NCI-H446 treated with DMSO at 0.1 percent for 48 hours (cell line): ENCODE data around the gene GPR21.

Experiments used
- DNase-seq: peaks from one replicate; lab custom pipeline; 2025; lab: John Stamatoyannopoulos, UW

The GPR21 gene

GRCh38 chr9:123033864-123034601 is 566 bp downstream of the GPR21 start:
- DNase-seq = no peak

GRCh38 chr9:123034881-123035510 is 1.5 kb downstream of the GPR21 start:
- no peak for DNase-seq

DNA sequence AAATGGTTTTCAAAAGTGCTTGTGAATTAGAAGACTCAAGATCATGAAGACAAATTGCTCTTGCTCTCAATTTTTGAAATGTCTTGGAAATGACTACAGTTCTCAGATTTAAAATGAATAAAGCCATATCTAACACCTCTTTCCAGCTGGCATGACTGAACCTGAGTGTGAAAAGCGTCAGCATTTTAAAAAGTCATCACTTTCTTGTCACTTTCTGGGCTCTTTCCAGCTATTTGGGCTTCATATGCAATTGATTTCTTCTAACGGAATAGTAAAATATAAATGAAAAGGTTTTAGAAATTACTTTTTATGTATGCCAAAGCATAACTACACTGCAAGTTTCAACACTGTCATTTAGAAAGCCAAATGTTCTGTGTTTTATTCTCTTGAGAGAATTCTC is 2.3 kb downstream of the GPR21 start:
- DNase-seq = no peak

DNA sequence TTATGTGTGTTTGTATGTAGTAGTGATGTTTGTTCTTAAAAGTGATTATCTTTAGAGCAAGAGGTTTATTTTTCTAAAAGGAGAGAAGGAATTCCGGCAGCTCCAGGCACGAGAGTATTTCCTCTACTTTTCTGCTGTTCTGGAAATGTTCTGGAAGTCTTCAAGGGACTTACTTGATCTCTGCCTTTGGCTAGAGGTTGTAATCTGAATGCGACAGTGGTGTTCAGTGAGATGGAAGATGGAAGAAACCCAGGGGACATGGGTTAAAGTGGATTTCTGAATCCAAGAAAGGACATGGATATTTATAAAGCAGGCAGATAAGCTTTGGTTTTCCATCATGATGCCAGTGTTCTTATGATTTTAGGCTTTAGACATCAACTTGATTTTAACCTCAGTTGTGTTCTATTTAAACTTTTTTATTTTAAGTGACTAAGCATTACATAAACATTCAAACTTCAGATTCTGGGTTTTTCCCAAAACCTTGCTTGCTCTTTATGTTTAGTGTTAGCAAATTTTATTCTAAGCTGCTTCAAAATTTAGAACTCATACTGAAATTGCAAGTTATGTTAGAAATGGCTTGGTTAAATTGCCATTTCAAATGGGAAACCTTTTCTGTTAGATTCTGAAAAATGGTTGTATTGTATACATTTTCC is 3.6 kb downstream of the GPR21 start:
- DNase-seq = no peak

DNA sequence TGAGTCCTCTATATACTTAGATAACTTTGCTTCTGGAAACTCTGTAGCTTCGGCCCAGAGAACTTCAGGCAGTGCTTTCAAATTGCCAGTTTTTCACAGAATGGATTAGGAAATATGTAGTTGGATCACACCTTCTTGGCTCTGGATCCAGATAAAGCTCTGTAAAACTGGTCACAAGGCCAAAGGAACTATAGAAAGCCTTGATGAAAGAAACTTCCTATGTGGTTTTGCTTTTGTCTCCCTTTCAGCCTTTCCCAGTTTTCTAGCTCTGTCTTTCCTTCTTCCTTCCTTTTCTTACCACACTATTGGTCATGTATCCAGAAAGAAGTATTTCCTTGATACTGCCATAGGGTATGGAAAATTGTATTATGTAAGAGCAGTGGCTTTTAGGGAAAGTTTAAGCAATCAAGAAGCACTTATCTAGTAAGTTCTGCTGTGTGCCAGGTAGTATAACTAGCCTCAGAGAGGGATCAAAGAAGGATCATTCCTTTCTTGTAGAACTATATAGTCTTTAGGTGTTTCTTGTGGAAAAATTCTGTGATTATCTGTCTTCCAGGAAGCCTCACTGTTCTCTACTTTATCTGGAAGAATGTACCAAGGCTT is 6.3 kb downstream of the GPR21 start:
- DNase-seq = no peak

DNA sequence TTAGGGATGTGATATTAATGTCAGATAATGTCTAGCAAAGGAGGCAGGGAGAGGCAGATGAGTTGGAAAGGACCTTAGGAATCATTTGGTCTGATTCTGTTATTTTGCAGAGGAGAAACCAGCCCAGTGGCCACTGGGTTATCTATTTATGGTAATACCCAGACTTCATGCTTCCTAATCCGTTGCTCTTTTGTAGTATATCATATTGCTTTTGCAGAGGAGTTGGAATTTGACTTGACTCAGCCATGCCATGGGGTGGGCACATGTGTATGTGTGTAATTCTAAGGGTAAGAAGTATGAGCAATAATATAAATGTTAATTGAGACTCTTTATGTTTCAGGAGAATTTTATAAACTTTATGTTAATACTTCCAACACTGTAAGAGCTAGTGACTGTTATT is 7.3 kb downstream of the GPR21 start:
- no peak for DNase-seq

DNA sequence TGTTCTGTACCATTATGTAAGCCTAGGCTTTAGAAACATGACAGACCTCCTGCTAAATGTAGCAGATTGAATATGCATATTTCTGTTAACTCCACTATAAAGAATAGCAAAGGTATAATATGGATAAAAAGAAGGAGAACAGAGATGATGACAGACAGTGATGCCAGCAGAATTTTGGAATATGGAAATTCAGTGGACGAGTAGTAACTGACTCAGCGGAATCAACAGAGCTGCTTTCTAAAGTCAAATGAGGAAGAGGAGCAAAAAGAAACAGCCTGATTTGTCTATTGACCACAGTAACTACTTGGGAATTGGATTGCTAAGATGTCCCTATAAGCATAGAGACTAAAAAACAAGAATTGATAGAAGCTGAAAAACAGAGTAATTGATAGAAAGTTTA is 8.0 kb downstream of the GPR21 start:
- no peak for DNase-seq

DNA sequence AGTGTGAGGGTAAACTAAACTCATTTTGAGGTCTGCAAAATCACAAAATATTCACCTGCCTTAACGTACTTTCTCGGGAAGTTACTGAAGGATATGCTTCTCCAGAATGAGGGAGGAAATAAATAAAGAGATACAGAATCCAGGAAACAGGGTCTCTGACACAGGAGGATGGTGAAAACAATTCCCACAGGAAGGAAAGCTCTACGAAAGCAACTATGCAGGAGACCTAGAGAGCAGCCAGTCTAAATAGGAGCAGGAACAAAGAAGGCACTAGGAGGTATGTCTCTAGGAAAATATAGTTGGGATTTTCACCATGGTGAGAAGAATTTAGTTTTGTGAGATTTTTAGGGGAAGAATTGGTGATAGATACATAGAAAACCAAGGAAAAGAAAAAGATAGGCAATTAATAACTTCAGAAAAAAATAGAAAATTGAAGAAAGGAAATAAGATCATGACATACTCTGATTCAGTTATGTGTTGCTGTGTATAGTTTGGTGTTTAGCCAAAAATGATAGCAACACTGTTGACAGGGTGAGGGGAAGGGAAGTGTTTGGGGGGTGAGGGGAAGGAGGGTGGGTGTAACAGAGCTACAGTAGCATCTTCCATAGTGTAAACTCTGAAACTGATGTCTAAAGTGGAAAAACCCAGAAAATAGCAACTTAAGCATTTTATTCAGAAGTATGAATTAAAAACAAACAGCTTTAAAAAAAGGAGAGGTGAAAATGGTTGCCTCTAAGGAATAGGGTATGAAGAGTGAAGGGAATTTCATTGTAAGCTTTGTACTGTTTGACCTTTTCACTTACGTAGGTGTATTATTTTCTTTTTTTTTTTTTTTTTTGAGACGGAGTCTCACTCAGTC is 9.8 kb downstream of the GPR21 start:
- DNase-seq = no peak

DNA sequence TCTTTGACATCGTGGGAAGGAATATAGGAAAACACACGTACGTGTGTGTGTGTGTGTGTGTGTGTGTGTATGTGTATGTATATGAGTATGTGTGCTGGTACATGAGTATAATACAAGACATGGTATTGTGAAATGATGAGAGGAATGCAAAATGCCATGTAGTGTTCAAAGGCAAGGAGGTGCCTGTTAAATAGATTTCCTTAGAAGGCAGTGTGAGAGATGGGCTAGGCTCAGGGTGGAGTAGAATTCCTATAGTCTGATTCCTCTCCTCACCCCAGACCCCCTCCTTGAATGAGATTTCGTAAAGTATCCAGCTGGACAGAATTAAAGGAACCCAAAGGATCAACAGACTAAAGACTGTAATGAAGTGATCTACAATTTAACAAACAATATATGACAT is 11.1 kb downstream of the GPR21 start:
- no peak for DNase-seq

DNA sequence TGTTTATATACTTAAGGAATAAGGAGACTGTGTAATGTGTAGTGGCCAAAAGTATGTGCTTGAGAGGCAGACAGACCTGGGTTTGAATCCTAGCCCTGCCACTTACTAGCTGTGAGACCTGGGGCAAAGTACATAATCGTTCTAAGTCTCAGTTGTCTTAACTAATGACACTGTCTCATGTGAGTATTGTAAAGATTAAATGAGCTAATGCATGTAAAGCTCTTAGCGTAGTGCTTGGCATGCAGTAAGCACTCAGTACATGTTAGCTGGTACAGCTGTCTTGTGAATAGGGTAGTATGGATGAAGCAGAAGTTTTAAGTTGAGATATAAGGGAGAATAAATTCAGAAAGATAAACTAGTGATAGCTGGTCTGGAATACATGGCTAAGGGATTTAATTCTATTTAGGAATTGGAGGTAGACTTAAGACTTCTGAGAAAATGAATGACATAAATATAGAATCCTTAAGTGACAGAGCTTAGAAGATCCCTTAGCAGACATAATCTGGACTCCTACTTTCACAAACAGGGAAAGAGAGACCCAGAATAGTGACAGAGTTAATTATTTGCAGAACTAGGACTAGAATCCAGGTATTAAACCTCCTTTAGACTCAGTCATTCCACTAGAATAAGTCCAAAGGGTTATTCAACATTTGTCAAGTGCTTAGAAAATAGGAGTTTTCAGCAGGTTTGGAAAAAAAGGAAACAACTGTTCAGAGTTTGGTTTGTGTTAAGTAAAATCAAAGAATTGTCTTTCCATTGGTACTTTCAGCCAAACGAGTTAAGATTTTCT is 13.1 kb downstream of the GPR21 start:
- DNase-seq = no peak

DNA sequence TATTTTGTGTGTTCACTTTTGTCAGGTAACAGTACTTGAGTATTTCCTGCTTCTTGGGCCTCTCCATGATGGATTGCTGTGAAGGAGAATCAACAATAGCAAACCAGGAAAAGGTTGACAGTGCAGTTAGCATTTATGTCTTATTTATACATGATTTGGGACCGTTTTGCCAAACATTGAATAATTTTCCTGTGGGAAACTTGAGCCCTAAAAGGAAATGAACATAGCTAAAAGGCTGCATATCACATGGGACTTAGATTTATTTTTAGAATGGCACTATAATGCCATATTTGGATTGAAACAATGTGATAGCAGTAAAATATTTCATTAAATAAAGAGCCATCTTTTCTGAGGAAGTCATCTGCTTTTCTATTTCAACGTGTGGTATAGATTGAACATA is 15.3 kb downstream of the GPR21 start:
- no peak for DNase-seq

GRCh38 chr9:123049589-123050222 is 16.2 kb downstream of the GPR21 start:
- DNase-seq = peak; percentile 70

GRCh38 chr9:123053046-123053445 is 19.6 kb downstream of the GPR21 start:
- DNase-seq = no peak

DNA sequence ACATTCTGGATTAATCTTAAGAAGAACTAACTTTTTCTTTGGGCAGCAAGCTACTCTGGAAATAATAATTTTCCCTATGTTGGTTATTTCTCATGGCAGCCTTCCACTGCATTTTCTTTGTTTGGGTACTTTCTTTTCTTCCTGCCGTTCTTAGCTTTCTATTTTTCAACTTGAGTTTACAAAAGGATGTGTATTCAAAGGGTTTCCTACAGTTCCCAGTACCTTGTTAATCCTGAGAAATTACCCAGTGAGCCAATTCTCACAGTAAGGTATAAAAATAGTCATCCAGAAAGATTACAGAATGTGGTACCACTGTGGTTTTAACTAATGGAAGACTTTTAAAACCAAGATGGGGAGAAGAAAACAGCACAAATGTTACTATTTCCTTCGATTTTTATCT is 20.2 kb downstream of the GPR21 start:
- DNase-seq = no peak

GRCh38 chr9:123058834-123059233 is 25.4 kb downstream of the GPR21 start:
- DNase-seq = no peak

- no peak for DNase-seq
Observed at GRCh38 chr9:123059472-123060220, 26.2 kb downstream of the GPR21 start.

GRCh38 chr9:123061216-123061615 is 27.7 kb downstream of the GPR21 start:
- DNase-seq = no peak

DNA sequence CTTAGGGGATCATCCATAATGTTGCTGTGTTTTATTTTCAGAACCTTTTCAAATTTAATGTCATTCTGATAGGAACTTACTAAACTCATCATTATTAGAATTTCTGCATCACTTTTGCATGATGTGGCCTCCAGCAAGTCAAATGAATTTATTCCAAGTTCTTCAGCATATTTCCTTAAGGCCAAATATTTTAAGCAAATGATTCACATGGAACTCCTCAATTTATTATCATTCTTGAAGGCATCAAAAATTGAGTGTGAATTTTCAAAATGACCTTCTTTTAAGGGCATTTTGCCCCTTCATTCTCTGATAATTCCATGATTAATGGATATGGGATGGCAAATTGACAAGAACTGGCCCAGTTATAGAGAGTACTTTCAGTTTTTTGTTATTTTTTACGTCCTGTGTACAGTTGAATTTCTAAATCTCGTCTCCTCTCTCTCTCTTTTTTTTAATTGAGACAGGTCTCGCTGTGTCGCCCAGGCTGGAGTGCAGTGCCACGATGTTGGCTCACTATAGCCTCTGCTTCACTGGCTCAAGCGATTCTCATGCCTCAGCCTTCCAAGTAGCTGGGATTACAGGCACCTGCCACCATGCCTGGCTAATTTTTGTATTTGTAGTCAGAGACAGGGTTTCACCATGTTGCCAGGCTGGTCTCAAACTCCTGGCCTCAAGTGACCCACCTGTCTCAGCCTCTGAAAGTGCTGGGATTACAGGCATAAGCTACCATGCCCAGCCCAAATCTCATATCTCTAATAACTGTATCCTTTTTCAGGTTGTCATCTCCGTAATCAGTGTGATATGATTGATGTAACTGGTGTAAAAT is 29.1 kb downstream of the GPR21 start:
- no peak for DNase-seq

GRCh38 chr9:123063177-123063598 is 29.7 kb downstream of the GPR21 start:
- no peak for DNase-seq
